GM18519 (cell line): ENCODE results near the gene SPIB.

Source experiments
- ATAC-seq: cut with Tn5 transposase; IDR thresholded peaks from one replicate; pipeline ENCODE4 v1.9.1; 2021; ENCODE audit warnings: mild to moderate bottlenecking, moderate library complexity; ENCODE audit not compliant: unreplicated experiment, low FRiP score

SPIB gene

DNA sequence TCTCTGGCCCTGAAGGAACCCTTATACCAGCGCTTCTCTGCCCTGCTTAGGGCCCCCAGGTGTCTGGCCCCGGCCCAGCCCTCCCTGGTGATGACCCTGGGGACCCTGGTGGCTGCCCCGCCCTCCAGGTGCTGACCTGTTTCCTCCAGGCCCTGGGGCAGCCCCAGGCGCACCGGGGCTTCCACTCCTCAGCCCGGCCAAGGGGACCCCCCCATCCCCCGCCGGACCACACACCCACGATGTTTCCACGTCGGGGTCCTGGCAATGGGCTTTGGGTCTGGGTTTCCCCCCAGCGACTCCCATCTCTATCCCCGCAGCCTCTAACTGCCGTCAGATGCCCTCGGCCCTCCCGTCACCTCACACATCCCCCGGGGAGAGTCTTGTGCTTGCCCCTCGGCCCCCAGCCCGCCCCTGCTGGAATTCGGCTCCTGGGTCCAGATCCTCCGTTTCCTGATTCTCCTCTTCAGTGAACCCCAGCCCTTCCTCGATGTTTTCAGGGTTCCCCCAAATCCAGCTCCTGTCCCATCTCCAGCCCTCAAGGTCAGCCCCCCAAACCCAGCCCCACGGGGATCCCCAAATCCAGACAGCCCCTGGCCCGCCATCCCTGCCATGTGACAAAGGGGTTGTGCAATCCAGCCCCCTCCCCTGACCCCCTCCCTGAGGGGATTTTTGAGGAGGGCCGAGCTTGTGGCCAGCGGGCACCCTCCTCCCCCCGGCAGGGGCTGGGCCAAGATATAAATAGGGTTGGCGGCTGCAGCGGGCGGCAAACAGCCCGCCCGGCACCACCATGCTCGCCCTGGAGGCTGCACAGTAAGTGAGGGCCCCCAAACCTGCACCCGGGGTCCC lies at the start of gene SPIB:
Gene SPIB (plus strand): TSS at position 763 of the 846 bp plus-strand sequence. CDS start 25 bp downstream, at position 788.
- no peak for ATAC-seq

DNA sequence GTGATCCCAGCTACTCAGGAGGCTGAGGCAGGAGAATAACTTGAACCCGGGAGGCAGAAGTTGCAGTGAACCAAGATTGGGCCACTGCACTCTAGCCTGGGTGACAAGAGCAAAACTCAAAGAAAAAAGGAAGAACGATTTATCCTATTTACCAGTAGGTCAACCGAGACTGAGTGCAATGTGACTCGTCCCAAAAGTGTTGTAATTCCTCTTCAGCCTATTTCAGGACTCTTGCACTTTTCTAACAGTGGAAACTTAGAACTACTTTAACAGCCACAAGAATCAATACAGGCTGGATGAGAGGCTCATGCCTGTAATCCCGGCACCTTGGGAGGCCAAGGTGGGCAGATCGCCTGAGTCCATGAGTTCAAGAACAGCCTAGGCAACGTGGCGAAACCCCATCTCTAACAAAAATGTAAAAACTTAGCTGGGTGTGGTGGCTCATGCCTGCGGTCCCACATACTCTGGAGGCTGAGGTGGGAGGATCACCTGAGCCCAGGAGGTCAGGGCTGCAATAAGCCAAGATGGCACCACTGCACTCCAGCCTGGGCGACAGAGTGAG lies 46.7 kb upstream of the SPIB start:
- no peak for ATAC-seq

DNA sequence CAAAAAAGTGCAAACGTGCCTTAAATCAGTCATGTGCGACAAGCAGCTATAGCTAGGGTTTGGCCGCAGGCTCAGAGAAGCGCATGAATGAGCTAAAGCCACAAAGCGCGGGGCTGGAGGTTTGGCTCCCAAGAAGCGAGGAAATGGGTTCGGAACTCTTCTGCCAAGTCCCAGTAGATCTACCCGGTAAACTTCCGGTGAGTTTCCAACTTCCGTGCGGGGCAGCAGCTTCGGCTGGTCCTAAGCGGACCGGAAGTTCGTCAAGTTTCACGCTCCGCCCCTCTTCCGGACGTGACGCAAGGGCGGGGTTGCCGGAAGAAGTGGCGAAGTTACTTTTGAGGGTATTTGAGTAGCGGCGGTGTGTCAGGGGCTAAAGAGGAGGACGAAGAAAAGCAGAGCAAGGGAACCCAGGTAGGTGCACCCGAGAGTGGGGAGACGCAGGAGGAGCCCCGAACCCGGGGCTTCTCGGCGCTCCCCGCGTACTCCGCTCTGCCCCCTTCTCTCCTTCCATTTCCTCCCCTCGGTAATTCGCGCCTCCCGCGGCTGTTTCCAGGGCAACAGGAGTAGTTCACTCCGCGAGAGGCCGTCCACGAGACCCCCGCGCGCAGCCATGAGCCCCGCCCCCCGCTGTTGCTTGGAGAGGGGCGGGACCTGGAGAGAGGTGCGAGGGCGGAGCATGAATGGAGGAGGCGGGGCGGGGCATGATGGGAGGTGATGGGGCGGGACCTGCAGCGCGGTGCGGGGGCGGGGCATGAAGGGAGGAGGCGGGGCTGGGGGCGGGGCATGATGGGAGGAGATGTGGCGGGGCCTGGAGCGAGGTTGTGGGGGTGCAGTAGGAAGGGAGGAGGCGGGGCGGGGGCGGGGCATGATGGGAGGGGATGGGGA lies 42.3 kb upstream of the SPIB start, which contains the start of gene NR1H2:
Gene NR1H2 (plus strand): TSS at position 292 of the 885 bp plus-strand sequence. CDS start 1,149 bp downstream, outside the sequence.
- peak; percentile 67 for ATAC-seq

DNA sequence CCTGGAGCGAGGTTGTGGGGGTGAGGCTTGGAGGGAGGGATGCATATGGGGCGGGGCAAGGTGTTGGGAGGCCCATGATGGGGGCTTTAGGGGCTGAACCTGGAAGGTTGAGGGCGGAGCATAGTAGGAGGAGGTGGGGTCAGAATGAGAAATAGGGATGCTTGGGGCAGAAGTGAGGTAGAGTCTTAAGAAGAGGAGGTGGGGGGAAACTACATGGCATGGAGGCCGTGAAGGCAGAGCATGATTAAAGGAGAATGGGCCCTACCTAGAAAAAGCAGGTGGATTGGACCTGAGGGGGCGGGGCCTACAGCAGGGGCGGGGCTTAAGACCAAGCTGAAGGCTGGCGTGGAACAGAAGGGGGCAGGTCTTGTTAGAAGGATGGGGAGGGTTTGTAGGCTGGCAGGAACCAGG lies 41.7 kb upstream of the SPIB start:
- ATAC-seq, result no peak

DNA sequence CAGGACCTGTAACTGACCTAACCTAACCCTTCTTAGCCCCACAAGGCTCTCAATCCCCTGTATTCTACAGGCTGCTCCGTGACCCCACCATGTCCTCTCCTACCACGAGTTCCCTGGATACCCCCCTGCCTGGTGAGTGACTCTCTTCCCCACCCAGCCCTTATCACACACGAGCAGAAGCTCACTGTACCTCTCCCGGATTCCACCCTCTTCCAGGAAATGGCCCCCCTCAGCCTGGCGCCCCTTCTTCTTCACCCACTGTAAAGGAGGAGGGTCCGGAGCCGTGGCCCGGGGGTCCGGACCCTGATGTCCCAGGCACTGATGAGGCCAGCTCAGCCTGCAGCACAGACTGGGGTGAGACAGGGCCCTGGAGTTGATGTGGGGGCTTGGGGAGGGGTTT lies 41.2 kb upstream of the SPIB start:
- ATAC-seq, result no peak

DNA sequence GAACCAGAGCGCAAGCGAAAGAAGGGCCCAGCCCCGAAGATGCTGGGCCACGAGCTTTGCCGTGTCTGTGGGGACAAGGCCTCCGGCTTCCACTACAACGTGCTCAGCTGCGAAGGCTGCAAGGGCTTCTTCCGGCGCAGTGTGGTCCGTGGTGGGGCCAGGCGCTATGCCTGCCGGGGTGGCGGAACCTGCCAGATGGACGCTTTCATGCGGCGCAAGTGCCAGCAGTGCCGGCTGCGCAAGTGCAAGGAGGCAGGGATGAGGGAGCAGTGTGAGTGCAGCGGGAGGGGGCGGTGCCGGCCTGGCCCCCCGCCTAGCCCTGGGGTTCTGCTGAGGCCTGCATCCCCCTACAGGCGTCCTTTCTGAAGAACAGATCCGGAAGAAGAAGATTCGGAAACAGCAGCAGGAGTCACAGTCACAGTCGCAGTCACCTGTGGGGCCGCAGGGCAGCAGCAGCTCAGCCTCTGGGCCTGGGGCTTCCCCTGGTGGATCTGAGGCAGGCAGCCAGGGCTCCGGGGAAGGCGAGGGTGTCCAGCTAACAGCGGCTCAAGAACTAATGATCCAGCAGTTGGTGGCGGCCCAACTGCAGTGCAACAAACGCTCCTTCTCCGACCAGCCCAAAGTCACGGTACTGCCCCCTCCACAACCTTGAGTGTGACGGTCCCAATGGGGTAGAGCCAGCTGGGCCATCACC lies 40.4 kb upstream of the SPIB start:
- ATAC-seq, result no peak

DNA sequence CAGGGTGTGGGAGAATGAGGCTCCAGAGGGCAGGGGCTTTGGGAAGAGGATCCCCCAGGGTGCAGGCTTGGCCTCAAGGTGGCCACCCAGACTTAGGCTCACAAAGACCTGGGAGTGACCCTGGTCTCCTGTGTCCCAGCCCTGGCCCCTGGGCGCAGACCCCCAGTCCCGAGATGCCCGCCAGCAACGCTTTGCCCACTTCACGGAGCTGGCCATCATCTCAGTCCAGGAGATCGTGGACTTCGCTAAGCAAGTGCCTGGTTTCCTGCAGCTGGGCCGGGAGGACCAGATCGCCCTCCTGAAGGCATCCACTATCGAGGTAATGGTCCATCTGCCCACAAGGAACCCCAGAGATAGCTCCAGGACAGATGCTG lies 39.9 kb upstream of the SPIB start:
- ATAC-seq, result no peak

DNA sequence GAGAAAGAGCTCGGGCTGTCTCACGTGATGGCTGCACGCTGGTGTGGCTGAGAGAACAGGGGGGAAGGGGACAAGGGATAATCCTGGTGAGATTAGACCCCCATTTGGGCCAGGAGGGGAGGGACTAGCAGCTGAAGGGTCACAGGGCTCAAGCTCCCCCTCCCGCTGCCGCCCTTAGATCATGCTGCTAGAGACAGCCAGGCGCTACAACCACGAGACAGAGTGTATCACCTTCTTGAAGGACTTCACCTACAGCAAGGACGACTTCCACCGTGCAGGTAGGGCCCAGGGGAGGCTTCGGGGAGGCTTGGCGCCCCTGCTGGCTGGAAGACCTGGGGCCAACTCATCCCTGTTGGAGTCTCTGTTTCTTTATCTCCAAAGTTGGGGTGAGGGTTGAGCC lies 39.1 kb upstream of the SPIB start:
- ATAC-seq, result no peak

DNA sequence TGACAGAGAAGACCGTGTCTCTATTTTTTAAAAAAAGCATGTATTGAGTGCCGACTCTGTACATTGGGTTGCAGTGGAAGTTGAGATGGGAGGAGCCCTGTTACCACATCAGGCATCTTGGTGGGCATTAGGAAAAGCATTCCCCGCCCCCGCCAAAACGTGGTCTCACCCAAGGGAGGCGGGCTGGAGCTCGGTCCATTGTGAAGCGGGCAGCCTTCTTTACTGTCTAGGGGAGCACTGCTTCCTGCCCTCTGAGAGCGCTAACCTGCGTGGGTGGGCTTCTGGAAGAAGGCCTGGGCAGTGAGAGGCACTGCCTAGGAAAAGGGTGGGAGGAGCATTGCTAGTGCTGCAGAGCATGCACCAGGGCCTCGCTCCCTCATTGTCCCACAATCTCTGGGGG lies 38.6 kb upstream of the SPIB start:
- ATAC-seq, result no peak

DNA sequence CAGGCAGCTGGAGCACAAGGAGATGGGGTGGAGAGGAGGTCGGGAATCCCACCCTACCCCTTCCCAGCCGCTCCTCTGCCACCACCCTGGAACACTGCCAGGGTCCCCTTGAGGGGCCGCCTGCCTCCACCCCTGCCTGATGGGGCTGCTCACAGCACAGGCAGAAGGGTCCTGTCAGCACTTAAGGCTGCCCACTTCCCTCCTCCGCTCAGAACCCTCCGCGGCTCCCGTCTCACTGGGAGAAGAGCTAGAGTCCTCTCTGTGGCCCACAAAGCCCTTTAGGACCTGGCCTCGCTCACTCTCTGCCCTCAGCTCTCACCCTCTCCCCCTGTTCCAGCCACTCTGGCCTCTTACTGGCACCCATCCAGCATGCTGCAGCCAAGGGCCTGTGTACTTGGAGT lies 38.0 kb upstream of the SPIB start:
- no peak for ATAC-seq

DNA sequence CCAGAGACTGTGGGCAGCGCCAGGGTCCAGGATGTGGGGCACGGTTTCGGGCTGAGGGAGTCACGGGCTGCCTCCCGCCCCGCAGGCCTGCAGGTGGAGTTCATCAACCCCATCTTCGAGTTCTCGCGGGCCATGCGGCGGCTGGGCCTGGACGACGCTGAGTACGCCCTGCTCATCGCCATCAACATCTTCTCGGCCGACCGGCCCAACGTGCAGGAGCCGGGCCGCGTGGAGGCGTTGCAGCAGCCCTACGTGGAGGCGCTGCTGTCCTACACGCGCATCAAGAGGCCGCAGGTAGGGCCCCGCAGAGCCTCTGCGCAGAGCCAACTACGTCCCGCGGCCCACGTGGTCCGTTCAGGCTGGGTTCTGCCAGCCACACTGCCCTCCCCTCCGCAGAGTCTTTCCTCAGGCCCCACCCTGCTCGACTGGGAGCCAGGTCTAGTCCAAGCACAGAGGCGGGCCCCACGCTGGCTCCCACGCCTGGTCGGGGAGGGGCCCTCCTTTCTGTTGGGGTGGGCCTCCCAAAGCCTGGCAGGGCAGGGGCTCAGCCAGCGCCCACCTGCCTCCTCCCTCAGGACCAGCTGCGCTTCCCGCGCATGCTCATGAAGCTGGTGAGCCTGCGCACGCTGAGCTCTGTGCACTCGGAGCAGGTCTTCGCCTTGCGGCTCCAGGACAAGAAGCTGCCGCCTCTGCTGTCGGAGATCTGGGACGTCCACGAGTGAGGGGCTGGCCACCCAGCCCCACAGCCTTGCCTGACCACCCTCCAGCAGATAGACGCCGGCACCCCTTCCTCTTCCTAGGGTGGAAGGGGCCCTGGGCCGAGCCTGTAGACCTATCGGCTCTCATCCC lies 36.6 kb upstream of the SPIB start:
- ATAC-seq, result no peak

DNA sequence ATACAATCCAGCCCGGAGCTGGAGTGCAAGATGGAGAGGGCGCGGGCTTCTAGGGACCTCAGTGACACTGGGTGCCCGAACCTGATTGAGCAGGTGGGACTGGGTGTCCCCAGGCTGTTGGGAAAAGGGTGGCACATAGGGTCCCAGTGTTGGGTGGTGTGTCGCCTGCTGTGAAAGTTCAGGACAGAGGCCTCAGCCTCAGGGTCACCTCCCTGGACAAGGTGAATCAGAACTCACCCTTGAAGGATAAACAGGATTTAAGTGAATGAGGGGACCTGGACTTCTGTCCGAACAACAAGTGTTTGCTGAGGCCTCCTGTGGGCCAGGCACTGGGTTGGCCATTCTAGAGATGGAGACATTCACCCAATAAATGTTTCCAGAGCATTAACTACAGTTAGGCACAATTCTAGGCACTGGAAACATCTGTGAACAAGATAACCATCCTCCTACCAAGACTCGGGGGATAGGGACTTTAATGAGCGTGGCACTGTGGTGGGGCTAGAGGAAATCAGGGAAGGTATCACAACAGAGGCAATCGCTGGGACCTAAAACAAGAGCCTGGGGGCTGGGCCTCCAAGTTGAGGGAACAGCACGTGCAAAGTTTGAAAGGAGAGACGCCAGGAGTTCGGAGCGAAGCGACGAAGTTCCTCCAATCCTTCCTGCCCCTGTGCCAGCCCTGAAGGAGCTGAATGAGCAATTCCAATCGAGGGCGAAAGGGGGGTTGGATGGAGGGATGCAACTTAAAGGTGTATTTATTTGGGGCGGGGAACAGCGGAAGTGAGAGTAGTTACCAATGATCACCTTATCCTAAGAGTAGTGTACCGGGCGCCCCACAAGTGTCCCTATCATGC lies 35.5 kb upstream of the SPIB start:
- ATAC-seq, result no peak

DNA sequence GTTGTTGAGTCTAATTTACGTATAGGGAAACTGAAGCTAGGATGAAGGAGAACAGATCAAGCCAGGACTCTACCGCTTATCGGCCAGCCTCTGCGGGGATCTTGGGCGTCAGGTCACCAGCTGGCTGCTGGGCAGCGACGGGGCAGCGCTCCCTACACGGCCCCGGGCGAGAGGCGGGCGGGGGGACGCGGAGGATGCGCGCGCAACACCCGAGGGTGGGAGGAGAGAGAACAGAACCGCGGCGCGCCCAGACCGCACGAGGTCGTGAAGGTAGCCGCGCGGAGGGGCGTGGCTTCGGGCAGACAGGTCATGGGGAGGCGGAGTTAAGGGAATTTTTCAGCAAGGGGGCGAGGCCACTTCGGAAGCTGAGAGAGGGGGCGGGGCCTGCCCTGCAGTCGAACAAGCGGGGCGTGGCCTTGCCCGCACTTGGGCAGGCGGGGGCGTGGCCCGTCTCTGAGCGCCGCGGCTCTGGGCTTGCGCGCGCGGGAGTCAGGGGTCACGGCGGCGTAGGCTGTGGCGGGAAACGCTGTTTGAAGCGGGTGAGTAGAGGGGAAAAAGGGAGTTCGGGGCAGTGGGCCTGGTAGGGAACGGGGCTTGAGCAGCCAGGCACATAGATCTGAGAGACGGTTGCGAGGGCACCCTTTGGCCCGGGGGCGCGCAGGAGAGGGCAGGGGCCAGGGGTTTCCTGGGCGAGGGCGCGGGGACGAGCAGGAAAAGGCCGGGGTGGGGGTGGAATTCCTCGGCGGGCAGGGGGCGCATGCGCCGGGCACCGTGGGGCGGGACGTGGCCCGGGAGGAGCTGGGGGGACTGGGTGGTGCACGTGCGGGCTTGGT lies 34.7 kb upstream of the SPIB start, which contains the start of gene POLD1:
Gene POLD1 (plus strand): TSS at position 496 of the 833 bp plus-strand sequence. CDS start 14,505 bp downstream, outside the sequence.
- peak; percentile 59 for ATAC-seq

DNA sequence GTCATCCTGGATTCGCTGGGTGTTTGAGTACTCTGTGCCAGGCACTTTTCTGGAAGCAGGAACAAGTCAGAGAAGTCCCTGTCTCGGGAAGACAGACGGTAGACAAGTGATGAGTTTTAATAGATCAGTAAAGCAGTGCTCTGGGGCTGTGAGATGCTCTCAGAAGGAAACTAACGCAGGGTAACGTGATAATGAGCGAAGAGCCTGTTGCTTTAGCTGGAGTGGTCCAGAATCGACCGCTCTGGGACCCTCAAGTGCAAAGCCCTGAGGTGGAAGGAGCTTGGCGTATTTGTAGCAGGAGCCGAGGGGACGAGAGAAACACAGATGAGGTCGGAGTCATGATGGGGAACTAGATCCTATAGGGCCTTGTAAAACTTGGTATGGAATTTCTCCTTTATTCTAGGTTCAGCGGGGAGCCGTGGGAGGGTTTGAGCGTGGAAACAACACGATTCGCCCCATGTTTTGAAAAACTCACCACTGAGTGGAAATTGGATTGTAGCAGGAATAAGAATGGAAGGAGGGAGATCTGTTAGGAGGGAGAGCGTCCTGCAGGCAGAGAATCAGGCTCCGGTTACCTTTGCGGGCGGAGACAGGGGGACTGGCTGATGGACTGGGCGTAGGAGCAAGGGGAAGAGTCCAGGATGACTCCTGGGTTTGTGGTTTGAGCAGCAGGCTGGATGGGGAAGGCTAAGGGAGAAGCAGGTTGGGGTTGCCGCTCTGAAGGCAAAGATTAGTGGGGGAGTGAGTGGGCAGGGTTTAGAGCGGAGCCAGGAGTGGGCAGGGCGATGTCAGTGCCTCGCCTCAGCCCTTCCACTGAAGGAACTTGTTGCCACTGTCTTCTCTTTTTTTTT lies 33.8 kb upstream of the SPIB start:
- no peak for ATAC-seq

DNA sequence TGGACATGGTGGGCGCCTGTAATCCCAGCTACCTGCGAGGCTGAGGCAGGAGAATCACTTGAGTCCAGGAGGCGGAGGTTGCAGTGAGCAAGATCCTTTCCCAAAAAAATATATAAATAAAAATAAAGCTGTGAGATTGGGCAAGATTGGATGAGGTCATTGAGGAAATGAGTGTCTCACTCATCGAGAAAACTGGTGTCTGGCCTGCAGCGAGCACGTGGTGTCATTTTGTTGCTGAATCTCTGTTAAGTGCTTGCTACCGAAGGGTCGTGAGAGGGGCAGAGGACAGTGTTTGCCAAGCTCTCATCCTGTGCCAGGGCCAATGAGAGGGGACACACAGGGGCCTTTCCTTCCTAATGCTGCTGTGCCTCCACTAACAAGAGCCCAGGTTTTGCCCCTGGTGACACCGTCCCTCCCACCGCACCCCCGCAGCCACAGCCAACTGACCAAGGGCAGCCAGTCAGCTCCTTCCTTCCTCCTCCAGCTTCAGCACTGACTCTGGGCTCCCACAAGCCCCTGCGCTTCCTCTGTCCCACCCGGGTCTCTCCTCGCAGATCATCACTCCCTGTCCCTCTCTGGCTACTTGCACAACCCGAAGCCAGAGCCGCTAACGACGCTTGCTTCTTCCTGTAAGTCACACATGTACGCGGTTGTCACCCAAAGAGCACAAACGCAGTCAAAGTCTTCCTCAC lies 31.4 kb upstream of the SPIB start:
- no peak for ATAC-seq

DNA sequence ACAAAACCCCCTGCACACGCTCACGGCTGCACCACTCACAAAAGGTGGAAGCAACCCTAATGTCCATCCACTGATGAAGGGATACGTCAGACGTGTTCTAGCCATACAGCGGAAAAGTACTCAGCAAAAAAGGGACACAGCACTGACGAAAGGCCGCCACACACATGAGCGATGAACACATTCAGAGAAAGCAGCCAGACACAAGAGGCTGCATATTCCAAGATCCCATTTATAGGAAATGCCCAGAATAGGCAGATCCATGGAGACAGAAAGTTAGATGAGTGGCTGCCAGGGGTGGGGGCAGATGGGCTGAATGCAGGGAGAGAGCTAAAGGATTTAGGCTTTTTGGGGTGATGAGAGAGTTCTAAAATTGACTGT lies 30.9 kb upstream of the SPIB start:
- ATAC-seq, result no peak
